CD14-positive monocyte (primary cell): ENCODE results near the gene KRTAP5-6. TPM values are rescaled to one million over a fixed set of nuclear protein-coding genes. Genes with fewer than 3 reads are reported as not detected.
"Not testable (repeated sequence)": the region's sequence is repeated elsewhere in the genome, so short reads cannot be mapped to it uniquely, and the experiment has no call there.

Experiments used
- DNase-seq, 3 donors: peaks; one replicate each; pipeline ENCODE4 v3.0.0-alpha.2; 2011 to 2022
- H2AFZ ChIP-seq: 2 replicates; pipeline ENCODE4 v1.6.0; 2012; ENCODE audit warnings: mild to moderate bottlenecking, low read depth, low read length, inconsistent platforms; ENCODE audit not compliant: insufficient read depth, poor library complexity, severe bottlenecking
- H3K27ac ChIP-seq, 2 donors: 1 replicate in 1 of 2; 2 replicates in 1 of 2; pipeline ENCODE4 v1.5.1; 2012 to 2013; ENCODE audit warnings: low read length in 2 of 2, control low read depth in 1 of 2, inconsistent platforms in 1 of 2, low read depth in 1 of 2, mild to moderate bottlenecking in 1 of 2
- H3K27me3 ChIP-seq, 2 donors: one replicate each; pipeline versions ENCODE4 v1.6.0 to v1.6.1; 2011 to 2013; ENCODE audit warnings: low read length in 2 of 2; ENCODE audit not compliant: control insufficient read depth in 2 of 2, insufficient read depth in 2 of 2
- H3K36me3 ChIP-seq, 2 donors: replicated peaks in 1 of 2; 1 replicate in 1 of 2; 2 replicates in 1 of 2; pipeline versions ENCODE4 v1.5.1 to v1.6.1; 2012 to 2013; ENCODE audit warnings: low read length in 2 of 2, control low read depth in 1 of 2, inconsistent platforms in 1 of 2, mild to moderate bottlenecking in 1 of 2; ENCODE audit not compliant: insufficient read depth in 2 of 2, control insufficient read depth in 1 of 2
- H3K4me1 ChIP-seq, 2 donors: 1 replicate in 1 of 2; 2 replicates in 1 of 2; pipeline versions ENCODE4 v1.5.1 to v1.6.1; 2012 to 2013; ENCODE audit warnings: low read length in 2 of 2, control low read depth in 1 of 2, inconsistent platforms in 1 of 2, mild to moderate bottlenecking in 1 of 2, moderate library complexity in 1 of 2; ENCODE audit not compliant: insufficient read depth in 2 of 2, control insufficient read depth in 1 of 2
- H3K4me2 ChIP-seq: replicated peaks from 2 replicates; pipeline ENCODE3; 2012; ENCODE audit warnings: low read length, moderate library complexity, mild to moderate bottlenecking; ENCODE audit not compliant: poor library complexity, severe bottlenecking; ENCODE audit errors: extremely low read depth
- H3K4me3 ChIP-seq, 3 experiments: fragments of 200-600 bp in 1 of 3; sonication (generic) in 1 of 3; replicated peaks in 1 of 3; 1 replicate in 2 of 3; 2 replicates in 1 of 3; pipeline ENCODE4 v1.5.1; 2011 to 2013; ENCODE audit warnings: low read length in 3 of 3, mild to moderate bottlenecking in 3 of 3, control low read depth in 2 of 3, low read depth in 2 of 3, inconsistent platforms in 1 of 3, moderate library complexity in 1 of 3
- H3K79me2 ChIP-seq: 2 replicates; pipeline ENCODE4 v1.6.0; 2012; ENCODE audit warnings: mild to moderate bottlenecking, control low read depth, inconsistent platforms, low read length, moderate library complexity; ENCODE audit not compliant: insufficient read depth
- H3K9ac ChIP-seq: 2 replicates; pipeline ENCODE4 v1.6.0; 2017; ENCODE audit warnings: low read length, mild to moderate bottlenecking; ENCODE audit not compliant: insufficient read depth, poor library complexity, severe bottlenecking
- H3K9me3 ChIP-seq, 2 donors: replicated peaks in 1 of 2; 1 replicate in 1 of 2; 2 replicates in 1 of 2; pipeline versions ENCODE4 v1.5.1 to v1.6.1; 2012 to 2013; ENCODE audit warnings: low read length in 2 of 2, control low read depth in 1 of 2; ENCODE audit not compliant: control insufficient read depth in 1 of 2, insufficient read depth in 1 of 2
- H4K20me1 ChIP-seq: 2 replicates; pipeline ENCODE4 v1.6.0; 2012; ENCODE audit warnings: mild to moderate bottlenecking, low read length, control low read depth, moderate library complexity; ENCODE audit not compliant: insufficient read depth
- H3K27ac Mint-ChIP-seq, 7 donors: one replicate each; pipeline ENCODE4 v1.8.0; 2020; ENCODE audit warnings: mild to moderate bottlenecking in 7 of 7, mixed read lengths in 7 of 7, moderate library complexity in 6 of 7, inconsistent platforms in 2 of 7
- H3K27me3 Mint-ChIP-seq, 3 donors: one replicate each; pipeline ENCODE4 v1.8.0; 2021 to 2022; ENCODE audit warnings: low read depth in 3 of 3, mild to moderate bottlenecking in 3 of 3, mixed read lengths in 3 of 3, moderate library complexity in 3 of 3, inconsistent platforms in 1 of 3
- H3K36me3 Mint-ChIP-seq, 2 donors: one replicate each; pipeline ENCODE4 v1.8.0; 2020; ENCODE audit warnings: mixed read lengths in 2 of 2, inconsistent platforms in 1 of 2, mild to moderate bottlenecking in 1 of 2
- H3K4me1 Mint-ChIP-seq: one replicate; pipeline ENCODE4 v1.8.0; 2020; ENCODE audit warnings: mild to moderate bottlenecking, mixed read lengths
- H3K4me3 Mint-ChIP-seq, 2 donors: one replicate each; pipeline ENCODE4 v1.8.0; 2020; ENCODE audit warnings: mild to moderate bottlenecking in 2 of 2, mixed read lengths in 2 of 2, moderate library complexity in 1 of 2
- H3K9me3 Mint-ChIP-seq, 7 donors: one replicate each; pipeline ENCODE4 v1.8.0; 2020 to 2022; ENCODE audit warnings: mixed read lengths in 7 of 7, mild to moderate bottlenecking in 6 of 7, moderate library complexity in 6 of 7, inconsistent platforms in 2 of 7
- WGBS: methylation state at CpG from one replicate; pipeline ENCODE4 v1.1.5; 2013; ENCODE audit warnings: missing lambda C conversion rate; ENCODE audit not compliant: insufficient coverage; 5-methylcytosine and 5-hydroxymethylcytosine counted together
- intact Hi-C, 2 donors: fragments of 100-400 bp; cut with micrococcal nuclease; formaldehyde crosslinking; loops; one replicate each; pipeline versions ENCODE4 v1.15.0 to v1.15.1; 2023
- polyA plus RNA-seq, 3 donors: library from polyadenylated mRNA; depleted of rRNA in 1 of 3; unstranded in 2 of 3; stranded (reverse) in 1 of 3; fragments of 300-500 nt in 2 of 3; fragments of >200 nt in 1 of 3; fragmentation: Illumina TruSeq in 2 of 3; gene quantifications; 1 replicate in 2 of 3; 2 replicates in 1 of 3; pipeline ENCODE4 v1.2.3, GENCODE V29; 2012 to 2021
- TF ChIP-seq, protein P1 (sequence below): fragments of 200-600 bp; IDR thresholded peaks from one replicate; pipeline ENCODE4 v1.8.0; 2022; ENCODE audit warnings: antibody characterized with exemption, mild to moderate bottlenecking

The KRTAP5-6 gene
- polyA plus RNA-seq, 3 donors = not detected

DNA sequence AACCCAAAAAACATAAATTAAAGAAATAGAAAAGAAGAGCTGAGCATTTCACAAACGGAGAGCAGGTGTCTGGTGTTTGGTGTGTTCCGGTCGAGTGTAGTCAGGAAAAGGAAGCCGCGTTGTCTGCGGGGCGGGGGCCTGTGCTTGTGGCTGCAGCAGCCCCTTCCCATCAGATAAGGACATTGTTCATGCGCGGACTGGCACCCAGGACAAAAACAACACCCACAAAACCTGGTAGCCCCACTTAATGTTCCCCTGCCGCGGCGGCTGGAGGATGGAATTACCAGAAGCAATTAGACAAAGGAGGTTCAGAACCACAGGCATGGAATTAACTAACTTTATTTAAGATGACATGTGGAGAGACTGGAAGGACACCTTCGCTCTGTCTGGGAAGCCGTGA lies 37.5 kb upstream of the KRTAP5-6 start:
- intact Hi-C loops = loop anchor here in 1 of 2 donors (5.0 kb wide), 1 partner anchor 33 kb away; no protein-coding TSS in a partner anchor
- TF ChIP-seq, protein P1, sequence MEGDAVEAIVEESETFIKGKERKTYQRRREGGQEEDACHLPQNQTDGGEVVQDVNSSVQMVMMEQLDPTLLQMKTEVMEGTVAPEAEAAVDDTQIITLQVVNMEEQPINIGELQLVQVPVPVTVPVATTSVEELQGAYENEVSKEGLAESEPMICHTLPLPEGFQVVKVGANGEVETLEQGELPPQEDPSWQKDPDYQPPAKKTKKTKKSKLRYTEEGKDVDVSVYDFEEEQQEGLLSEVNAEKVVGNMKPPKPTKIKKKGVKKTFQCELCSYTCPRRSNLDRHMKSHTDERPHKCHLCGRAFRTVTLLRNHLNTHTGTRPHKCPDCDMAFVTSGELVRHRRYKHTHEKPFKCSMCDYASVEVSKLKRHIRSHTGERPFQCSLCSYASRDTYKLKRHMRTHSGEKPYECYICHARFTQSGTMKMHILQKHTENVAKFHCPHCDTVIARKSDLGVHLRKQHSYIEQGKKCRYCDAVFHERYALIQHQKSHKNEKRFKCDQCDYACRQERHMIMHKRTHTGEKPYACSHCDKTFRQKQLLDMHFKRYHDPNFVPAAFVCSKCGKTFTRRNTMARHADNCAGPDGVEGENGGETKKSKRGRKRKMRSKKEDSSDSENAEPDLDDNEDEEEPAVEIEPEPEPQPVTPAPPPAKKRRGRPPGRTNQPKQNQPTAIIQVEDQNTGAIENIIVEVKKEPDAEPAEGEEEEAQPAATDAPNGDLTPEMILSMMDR = no peak
- Histone ChIP-seq H3K4me2 (no peak overlapping the region), H3K79me2 (no peaks in the 10 kb centered on the region), H2AFZ (no peak overlapping the region), H3K4me3 (no peak overlapping the region), H3K27me3 (peaks cover 0 to 20% of the 10 kb centered on the region in 2 donors), H3K36me3 (no peaks in the 10 kb centered on the region), H3K9me3 (no peaks in the 10 kb centered on the region), H4K20me1 (no peaks in the 10 kb centered on the region), H3K9ac (no peak overlapping the region), H3K4me1 (no peaks in the 10 kb centered on the region), H3K27ac (no peak overlapping the region)
- WGBS = 0% methylated on average over 2 of the region's 14 CpGs
- peak overlapping the region in 1 of 2 donors; percentile 56 for H3K4me3 Mint-ChIP-seq
- peaks cover 46 to 57% (median 47%) of the 10 kb centered on the region in 3 donors for H3K27me3 Mint-ChIP-seq
- peaks cover 3% of the 10 kb centered on the region for H3K4me1 Mint-ChIP-seq
- peaks cover 0 to 4% (median 0%) of the 10 kb centered on the region in 7 donors for H3K9me3 Mint-ChIP-seq
- no peaks in the 10 kb centered on the region for H3K36me3 Mint-ChIP-seq
- H3K27ac Mint-ChIP-seq = no peak overlapping the region
- no peak for DNase-seq

DNA sequence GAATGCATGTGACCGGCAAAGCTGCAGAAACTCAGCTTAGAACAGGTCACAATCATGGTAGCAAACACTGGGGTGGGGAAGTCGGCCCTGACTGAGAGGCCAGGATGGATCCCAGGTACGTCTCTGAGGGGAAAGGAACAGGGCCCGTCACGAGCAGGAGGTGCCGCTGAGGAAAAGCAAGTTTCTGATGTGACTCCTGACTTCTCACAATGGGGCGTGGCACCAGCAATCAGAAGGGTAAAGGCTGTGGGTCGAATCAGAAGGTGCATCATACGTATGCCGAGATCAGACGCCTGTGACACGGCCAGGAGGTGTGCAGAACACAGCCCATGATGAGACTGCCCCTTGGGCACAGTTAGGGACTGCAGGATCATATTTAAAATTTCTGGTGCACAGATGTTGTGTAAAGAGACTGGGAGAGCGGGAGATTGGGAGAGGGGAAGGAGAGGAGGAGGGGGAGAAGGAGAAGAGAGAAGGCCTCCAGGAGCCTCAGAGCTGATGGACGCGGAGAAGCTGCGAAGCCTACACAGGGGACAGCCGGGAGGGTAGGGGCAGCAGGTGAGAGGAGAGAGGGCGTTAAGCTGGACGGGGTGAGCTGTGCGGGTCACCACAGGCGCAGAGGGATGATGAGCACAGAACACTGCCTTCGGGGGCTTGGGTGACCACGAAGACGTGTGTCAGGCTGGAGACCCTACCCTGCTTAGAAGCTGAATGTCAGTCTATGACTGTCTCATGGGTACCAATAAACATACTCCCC lies 36.7 kb upstream of the KRTAP5-6 start:
- H3K27ac Mint-ChIP-seq = peak overlapping the region in 2 of 7 donors; percentile 3 to 16
- Histone ChIP-seq H3K9ac (no peak overlapping the region), H3K4me1 (no peaks in the 10 kb centered on the region), H3K79me2 (no peaks in the 10 kb centered on the region), H3K27ac (no peak overlapping the region), H3K4me2 (no peak overlapping the region), H3K9me3 (no peaks in the 10 kb centered on the region), H2AFZ (no peak overlapping the region), H3K36me3 (no peaks in the 10 kb centered on the region), H3K4me3 (no peak overlapping the region), H4K20me1 (no peaks in the 10 kb centered on the region), H3K27me3 (peaks cover 0 to 14% of the 10 kb centered on the region in 2 donors)
- H3K27me3 Mint-ChIP-seq = peaks cover 43 to 54% (median 43%) of the 10 kb centered on the region in 3 donors
- intact Hi-C loops = no loop called here
- TF ChIP-seq, protein P1 = no peak
- no peaks in the 10 kb centered on the region for H3K36me3 Mint-ChIP-seq
- WGBS = 86% methylated on average over 21 of the region's 24 CpGs
- peaks cover 0 to 4% (median 0%) of the 10 kb centered on the region in 7 donors for H3K9me3 Mint-ChIP-seq
- DNase-seq = no peak
- peaks cover 2% of the 10 kb centered on the region for H3K4me1 Mint-ChIP-seq
- peak overlapping the region in 1 of 2 donors; percentile 56 for H3K4me3 Mint-ChIP-seq

DNA sequence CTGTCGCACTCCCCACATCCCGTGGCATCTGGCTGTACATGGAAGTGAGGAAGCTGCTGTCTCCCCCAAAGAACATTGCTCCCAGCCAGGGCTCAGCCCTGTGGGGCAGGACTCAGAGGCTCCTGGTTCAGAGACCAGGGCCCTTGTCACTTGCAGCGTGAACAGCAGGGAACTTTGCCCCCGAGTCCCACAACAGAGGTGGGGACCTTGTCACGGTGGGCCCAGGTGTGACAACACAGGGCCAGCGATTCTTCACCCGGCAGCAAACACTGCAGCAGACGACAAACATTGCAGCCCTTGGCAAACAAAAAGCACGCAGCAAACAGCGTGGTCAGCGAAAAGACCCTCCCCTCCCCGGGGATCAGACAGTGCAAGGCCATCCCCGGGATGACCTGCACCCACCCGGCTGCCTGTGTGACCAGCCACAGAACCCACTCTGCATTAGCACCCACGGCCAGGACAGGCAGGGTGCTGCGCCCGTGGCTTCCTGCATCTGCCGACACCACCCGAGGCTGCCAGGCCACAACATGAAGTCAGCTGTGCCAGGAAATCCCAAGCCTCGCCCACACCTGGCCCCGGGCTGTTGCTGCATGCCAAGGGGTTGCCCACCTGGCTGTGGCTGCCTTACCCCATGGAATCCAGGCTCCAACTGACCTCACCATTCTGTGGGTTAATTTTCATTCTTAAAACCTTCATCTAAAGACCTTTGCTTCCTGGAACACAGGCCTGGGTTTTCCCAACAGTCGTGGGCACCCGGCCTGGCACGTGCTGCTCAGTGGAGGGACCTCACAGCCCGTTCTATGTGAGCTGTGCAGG lies 35.3 kb upstream of the KRTAP5-6 start:
- H3K4me1 Mint-ChIP-seq, H3K4me3 Mint-ChIP-seq, H3K79me2 ChIP-seq, H4K20me1 ChIP-seq, H3K27ac ChIP-seq, H3K36me3 Mint-ChIP-seq, H2AFZ ChIP-seq, H3K9ac ChIP-seq, H3K27ac Mint-ChIP-seq, H3K9me3 ChIP-seq, intact Hi-C loops, H3K4me2 ChIP-seq, H3K9me3 Mint-ChIP-seq, H3K4me3 ChIP-seq, DNase-seq, H3K36me3 ChIP-seq, H3K4me1 ChIP-seq: not testable (repeated sequence)
- peaks cover 0 to 14% of the 10 kb centered on the region in 2 donors for H3K27me3 ChIP-seq
- 3% methylated on average over 6 of the region's 25 CpGs for WGBS
- H3K27me3 Mint-ChIP-seq = peaks cover 43 to 56% (median 43%) of the 10 kb centered on the region in 3 donors
